ENCODE data around the gene SPATA2L.

The SPATA2L gene

GRCh38 chr16:89653656-89654295 lies 47.7 kb downstream of the SPATA2L start:
- no peak for DNase-seq

GRCh38 chr16:89651584-89651983 lies 49.9 kb downstream of the SPATA2L start:
- no peak for DNase-seq

- DNase-seq: no peak
Observed at GRCh38 chr16:89646906-89647305, 54.6 kb downstream of the SPATA2L start.

Measured in stimulated activated CD4-positive, alpha-beta T cell treated with anti-CD3 and anti-CD28 coated beads, Interleukin-15, amount 100 ng/mL, for 24 hours (primary cell).